NCI-H1092 (cell line): ENCODE data around the gene SLC2A6.

Source experiments
- DNase-seq: peaks from one replicate; lab custom pipeline; 2025; lab: John Stamatoyannopoulos, UW

SLC2A6 gene

DNA sequence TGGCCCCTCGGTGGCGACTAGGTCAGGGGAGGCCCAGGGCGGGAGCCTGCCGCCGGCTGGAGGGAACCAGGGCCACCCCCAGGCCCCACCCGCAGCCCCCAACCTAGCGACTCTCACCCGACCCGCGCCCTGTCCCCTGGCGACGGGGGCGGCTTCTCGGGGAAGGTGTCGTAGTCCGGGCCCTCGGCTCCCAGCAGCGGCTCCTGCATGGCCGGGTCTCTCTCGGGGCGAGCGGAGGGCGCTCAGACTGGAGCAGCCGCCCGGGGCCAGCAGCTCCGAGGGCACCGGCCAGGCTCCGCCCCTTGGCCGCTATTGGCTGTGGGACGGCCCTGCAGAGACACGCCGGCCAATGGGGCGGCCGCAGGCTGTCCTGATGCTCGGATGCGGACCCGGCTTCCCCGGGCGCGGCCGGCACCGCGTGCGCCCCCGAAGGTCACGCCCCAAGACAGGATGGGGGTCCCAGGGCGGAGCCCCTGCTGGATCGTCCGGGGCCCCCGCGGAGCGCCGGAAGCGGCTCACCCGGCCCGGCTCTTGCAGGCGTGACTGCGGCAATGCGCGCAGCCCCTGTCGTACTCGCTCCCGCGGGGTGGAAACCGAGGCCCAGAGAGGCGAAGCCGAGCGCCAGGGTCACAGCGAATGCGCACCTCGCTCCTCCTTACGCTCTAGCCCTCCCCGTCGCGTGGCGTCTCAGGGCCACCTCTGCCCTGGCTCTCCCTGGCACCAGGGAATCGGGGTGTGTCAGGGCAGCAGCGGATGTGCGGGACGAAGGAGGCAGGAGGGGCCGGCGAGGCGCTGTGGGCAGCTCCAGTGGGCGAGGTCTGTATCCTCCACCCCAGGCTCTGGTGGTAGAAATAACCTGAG is at the start of gene SLC2A6:
TSS of gene SLC2A6 (minus strand) at position 249 of the 861 bp plus-strand sequence. CDS start at position 209, 40 bp downstream.
- DNase-seq = peak; percentile 83

DNA sequence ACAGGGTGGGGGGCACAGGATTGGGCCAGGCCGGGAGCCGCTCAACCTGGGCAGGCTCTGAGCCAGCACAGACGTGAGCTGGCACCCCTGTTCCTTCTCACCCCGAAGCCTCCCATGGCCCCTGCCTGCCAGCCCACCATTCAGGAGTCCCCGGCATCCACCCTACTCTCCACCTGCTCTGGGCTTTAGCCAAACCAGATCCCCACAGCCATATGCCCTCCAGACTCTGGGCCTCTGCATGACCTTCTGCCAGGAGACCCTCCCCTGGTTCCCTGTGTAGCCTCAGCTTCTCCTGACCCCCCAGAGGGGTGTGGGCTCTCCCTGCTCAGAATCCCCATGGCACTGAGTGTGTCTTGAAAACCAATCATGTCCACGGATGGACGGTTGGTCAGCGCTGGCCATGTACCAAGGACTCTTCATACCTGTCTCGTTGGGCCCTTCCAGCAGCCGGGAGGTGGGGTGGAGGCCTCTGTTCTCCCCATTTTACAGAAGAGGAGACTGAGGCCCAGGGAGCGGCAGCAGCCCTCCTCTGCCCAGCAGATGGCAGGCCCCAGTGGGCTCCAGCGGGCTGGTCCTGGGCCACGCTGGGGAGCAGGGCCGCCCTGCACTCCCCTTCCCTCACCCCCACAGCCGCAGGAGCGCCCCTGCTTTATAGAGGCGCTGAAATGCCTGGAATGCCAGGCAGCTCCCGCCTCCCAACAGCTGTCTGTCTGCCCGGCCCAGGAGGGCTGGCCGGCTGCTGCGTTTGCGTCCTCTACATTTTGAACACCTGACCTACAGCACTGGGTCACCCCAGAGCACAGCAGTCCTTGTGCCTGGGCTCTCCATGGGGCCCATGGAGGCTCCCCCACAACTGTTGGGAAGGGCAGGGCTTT is 49.3 kb upstream of the SLC2A6 start:
- DNase-seq = no peak

DNA sequence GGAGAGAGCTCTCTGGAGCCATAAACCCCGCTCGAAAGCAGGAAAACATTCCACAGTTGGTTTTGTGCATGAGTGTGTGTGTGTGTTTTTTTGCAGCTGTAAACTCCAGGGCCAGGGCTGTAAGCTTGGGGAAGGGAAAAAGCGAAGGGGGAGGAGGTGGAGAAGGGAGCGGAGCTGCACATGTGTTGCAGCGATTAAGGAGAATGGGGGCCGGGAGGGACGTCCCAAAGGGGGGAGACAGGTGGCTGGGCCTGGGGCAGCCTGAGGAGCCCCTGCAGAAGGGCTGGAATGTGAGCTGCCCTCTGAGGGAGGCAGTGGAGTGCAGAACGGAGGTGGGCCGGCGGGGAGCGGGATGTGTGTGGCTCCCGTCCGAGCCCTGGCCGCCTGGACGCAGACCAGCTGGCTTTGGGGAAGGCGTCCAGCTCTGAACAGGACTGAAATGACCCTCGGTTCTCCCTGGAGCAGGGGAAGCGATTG is 48.6 kb upstream of the SLC2A6 start:
- no peak for DNase-seq

DNA sequence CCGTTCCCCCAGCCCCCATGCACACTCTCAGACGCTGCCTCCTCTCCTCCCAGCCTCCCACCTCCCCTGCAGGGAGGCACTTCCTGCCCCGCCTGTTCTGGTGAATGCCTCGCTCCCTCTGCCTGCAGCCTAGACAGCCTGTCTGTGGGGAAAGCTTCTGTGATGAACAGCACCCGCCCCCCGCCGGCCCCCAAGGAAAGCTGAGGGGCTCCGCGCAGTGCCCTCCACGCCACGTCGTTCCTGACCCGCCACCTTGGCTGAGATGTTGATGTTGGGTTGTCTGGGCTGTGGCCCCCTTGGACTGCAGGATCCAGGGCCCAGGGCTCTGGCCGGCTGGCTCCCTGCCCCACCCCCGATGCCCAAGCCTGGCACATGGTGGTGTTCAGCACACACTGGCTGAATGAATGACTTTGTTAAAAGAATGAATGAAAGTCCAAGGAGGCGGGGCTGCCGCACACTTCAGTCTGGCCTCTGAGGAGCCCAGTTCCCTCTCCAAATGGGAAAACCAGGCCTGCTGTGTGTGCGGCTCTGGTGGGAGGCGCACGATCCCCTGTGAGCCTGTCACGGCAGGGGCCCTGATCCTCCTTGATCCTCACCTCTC is 47.9 kb upstream of the SLC2A6 start:
- DNase-seq = no peak

DNA sequence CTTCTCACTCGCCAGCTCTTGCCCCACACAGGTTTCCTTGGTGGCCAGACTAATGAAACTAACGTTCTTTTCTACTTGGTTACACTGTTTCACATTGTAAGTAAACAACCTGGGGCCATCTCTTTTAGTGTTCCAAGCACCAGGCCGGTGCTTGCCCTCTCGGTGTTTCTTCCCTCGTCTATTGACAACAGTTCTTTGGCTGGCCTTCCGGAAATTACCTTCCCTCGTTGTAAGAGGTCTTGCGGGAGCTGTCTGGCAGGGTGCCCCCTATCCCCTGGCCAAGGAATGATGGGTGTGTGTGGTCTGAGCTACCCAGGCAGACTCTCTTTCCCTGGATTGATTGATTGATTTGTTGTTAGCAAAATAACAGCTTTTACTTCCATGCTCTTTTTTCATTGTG is 46.8 kb upstream of the SLC2A6 start:
- no peak for DNase-seq

DNA sequence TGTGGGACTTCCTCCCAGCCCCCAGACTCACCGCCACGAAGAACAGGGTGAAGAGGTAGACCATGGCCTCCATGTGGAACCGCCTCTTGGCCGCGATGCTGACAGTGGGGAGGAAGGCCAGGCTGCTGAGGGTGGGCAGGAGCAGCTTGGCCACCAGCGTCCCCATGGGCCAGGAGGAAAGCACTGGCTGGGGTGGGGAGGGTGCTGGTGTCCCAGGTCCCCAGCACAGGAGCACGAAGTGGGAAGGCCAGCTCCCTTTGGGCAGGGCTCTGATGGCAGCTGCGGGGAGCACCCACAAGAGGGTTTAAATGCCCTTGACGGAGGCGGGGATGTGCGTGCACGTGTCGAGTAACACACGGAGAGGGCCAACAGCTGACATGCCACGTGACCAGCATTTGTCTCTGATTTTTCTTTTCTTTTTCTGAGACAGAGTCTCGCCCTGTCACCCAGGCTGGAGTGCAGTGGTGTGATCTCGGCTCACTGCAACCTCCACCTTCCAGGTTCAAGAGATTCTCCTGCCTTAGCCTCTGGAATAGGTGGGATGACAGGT is 45.9 kb upstream of the SLC2A6 start, which contains the start of gene MYMK:
TSS of gene MYMK (minus strand) at position 281 of the 550 bp plus-strand sequence. CDS start at position 166, 115 bp downstream.
- DNase-seq = no peak

DNA sequence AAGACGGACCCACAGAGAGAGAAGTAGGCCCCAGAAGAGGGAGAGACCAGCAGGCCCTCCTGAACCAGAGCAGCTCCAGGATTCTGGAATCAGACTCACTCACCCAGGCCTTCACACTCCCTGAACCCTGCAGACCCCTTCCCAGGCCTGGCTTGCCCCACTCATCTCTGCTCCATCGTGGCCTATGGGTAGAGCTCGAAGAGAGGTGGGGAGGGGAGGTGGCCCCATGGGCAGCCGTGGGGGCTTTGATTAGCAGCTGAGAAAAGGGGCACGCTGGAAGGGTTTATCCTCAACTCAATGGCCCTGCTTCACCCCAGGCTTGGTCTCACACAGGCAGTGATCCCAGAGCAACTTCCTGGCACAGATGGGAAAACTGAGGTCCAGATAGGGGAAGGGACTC is 45.2 kb upstream of the SLC2A6 start:
- DNase-seq = no peak

GRCh38 chr9:133523106-133523505 is 44.2 kb upstream of the SLC2A6 start:
- no peak for DNase-seq

- no peak for DNase-seq
Measured at GRCh38 chr9:133522073-133522910, 43.4 kb upstream of the SLC2A6 start.

DNA sequence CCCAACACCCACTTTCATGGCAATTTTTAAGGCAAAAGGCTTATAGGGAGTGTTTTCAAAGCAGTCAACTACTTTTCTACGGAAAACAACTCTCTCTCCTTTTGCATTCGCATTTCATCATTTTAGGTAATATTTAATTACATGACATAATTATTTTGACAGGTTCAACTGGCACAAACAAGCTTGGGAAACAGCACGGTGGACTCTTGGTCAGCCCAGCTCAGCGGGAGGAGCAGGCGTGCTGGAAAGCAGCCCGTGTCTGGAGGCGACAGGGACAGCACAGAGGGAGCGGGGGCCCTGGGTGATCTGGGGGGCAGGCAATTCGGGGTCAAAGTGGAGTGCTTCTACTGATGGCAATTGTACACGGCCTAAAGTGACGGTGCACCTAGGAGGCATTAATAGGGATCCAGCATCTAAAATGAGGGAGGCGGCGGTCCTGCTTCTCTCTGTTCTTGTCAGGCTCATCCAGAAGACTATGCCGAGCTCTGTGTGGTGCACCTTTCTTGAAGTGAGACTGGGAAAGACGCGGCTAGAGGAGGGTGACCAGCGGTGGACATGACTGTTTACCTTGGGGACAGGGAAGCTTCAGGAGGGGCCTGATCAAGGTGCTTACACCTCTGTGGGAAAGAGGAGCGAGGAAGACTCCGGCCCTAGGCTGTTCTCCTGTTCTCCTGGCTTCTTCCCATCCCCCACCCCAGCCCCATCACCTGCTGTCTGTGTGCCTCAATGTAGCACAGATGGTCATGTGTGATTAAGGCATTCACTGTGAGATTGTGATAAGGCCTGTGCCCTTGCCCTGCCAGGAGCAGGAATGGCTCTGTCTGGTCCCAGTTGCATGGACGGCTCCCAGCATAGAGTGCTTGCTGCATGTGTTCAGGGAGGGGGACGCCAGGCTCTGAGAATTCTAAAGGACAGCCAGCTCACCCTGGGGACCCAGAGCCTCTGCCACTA is 42.5 kb upstream of the SLC2A6 start:
- no peak for DNase-seq

DNA sequence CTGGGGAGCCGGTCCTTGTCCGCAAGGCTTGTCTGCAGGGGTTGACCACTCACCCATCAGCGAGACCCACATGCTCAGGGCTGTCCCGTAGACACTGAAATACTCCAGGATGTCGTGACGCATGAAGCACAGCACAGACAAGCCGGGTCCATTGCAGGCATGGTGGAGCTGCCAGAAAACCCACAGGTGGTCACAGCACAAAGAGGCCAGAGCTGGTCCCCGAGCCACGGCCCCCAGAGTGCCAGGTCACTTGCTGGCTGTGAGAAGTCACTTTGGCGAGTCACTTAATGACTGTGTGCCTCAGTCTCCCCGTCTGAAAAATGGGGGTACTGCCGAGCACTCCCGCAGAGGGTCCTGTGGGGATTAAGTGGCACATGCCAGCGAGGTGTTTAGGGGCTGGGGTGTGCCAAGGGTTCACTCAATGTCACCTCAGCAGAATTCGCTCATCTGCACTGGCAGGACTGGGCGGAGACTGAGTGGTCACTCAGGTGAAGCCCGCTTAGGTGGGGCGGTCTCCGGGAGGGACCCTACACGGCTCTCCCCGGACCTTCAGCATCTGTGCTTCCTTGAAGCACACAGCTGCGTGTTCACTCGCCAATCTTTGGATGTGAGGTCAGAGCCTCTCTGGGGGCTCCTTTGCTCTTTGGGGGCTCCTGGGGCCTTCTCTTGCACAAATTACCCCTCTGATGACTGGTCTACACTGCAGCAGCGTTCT is 41.4 kb upstream of the SLC2A6 start:
- DNase-seq = no peak

GRCh38 chr9:133519693-133520092 is 40.8 kb upstream of the SLC2A6 start:
- no peak for DNase-seq

DNA sequence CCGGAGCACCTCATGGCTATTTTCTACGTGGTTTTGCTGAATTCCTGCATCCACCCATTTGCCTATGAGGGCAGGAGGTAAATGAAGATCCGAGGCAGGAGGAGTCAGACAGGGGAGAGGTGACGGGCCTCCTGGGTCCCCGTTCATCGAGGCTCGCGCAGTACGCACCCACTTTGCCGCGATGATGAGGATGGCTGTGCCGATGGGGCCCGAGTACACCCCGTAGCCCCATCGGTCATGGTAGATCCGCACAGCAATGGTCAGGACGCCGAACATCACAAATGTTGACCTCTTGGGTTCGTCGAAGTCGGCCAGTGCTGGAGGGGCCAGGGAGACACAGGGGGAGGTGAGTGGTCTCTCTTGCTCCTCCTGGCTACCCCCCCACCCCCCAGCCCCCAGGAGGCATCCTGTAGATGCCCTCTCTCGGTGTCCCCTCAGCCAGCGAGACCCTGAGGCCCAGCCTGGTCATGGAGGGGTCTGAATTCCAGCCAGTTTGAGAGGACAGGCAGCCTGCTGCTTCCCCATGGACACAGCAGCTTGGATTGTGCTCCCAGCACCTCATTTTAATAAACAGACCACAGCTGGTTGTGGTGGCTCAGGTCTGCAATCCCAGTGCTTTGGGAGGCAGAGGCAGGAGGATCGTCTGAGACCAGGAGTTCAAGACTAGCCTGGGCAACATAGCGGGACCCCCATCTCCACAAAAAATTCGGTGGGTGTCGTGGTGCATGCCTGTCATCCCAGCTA is 40.0 kb upstream of the SLC2A6 start:
- DNase-seq = no peak

DNA sequence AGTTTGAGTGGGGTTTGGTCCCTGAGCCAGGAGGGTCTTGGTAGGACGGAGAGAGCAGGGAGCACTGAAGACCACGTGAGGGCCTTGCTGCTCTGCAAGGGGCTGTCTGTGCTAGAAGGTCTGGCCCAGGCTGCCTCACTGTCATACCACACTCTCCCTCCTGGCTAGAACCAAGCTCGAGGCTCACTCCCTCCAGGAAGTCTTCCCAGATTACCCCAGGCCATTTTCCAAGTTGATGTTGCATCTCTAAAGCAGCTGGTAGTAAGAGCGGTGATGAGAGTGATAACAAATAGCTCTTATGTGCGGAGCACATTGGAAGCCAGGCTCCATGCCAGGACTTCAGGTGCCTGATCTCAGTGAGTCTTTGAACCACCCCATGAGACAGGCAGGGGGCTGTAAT is 39.3 kb upstream of the SLC2A6 start:
- DNase-seq = peak; percentile 25

DNA sequence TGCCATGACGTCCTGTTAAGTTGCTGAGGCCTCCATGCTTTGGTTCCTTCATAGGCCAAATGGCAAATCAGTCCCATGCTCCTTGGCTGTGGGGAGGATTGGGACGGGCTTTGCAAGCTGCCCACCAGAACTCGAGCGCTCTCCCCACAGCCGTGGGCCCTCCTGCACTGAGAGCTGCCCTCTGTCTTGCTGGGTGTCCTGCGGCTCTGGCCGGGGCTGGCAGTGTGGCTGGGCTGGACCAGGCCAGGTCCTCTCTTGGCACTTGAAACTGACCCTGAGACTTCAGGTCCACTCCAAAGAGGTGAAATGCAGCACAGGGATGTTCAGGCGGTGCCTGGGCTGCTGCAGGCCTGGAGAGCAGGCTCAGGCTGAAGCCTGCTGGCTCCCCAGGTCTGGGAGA is 38.8 kb upstream of the SLC2A6 start:
- DNase-seq = no peak

GRCh38 chr9:133516961-133517350 is 38.1 kb upstream of the SLC2A6 start:
- no peak for DNase-seq

- no peak for DNase-seq
Measured at GRCh38 chr9:133516256-133516960, 37.5 kb upstream of the SLC2A6 start.
